SH-SY5Y (cell line): Measurements from ENCODE around the gene IGFBP2.

ENCODE experiments used
- GATA2 ChIP-seq: IDR thresholded peaks from 2 replicates; pipeline ENCODE4 v1.6.1; 2011; ENCODE audit warnings: mild to moderate bottlenecking, low read depth, low read length
- GATA3 ChIP-seq: IDR thresholded peaks from 2 replicates; pipeline ENCODE4 v1.6.1; 2011; ENCODE audit warnings: low read depth, mild to moderate bottlenecking, low read length, moderate library complexity

GRCh38 chr2:216635171-216635570 lies 2.0 kb downstream of the IGFBP2 start:
- TF ChIP-seq GATA2 (no peak), GATA3 (no peak)
